Measurements from ENCODE around the gene ARL2.

- TF ChIP-seq, protein P1, sequence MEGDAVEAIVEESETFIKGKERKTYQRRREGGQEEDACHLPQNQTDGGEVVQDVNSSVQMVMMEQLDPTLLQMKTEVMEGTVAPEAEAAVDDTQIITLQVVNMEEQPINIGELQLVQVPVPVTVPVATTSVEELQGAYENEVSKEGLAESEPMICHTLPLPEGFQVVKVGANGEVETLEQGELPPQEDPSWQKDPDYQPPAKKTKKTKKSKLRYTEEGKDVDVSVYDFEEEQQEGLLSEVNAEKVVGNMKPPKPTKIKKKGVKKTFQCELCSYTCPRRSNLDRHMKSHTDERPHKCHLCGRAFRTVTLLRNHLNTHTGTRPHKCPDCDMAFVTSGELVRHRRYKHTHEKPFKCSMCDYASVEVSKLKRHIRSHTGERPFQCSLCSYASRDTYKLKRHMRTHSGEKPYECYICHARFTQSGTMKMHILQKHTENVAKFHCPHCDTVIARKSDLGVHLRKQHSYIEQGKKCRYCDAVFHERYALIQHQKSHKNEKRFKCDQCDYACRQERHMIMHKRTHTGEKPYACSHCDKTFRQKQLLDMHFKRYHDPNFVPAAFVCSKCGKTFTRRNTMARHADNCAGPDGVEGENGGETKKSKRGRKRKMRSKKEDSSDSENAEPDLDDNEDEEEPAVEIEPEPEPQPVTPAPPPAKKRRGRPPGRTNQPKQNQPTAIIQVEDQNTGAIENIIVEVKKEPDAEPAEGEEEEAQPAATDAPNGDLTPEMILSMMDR (IDR thresholded peaks at IDR 0.05; ENCODE audit: low read depth, low read length, poor library complexity, severe bottlenecking), result no peak
- no peak for TF ChIP-seq EZH2phosphoT487 (IDR thresholded peaks at IDR 0.05; ENCODE audit: borderline replicate concordance, low read length)
Measured at GRCh38 chr11:64974124-64974523, 39.8 kb upstream of the ARL2 start.
